Gastroesophageal sphincter (tissue), 4 donors: ENCODE measurements around the gene STK40. TPM values are rescaled to one million over a fixed set of nuclear protein-coding genes. Genes with fewer than 3 reads are reported as not detected.
A peak's percentile ranks its signal among the peaks of the same experiment; 100 is the strongest.

Source experiments
- ATAC-seq: fragments of 150-250 bp; one replicate; pipeline ENCODE4 v1.9.1; 2016; ENCODE audit warnings: mild to moderate bottlenecking, moderate library complexity
- H3K27ac ChIP-seq, 4 donors: fragments of 200-600 bp; sonication (generic) in 3 of 4; 1 replicate in 3 of 4; 2 replicates in 1 of 4; pipeline ENCODE4 v1.5.1; 2016 to 2019
- H3K27me3 ChIP-seq: fragments of 200-600 bp; sonication (generic); one replicate; pipeline ENCODE4 v1.5.1; 2019
- H3K36me3 ChIP-seq, 2 donors: fragments of 200-600 bp; sonication (generic); one replicate each; pipeline ENCODE4 v1.5.1; 2019; ENCODE audit warnings: control low read depth in 1 of 2
- H3K4me1 ChIP-seq, 3 donors: fragments of 200-600 bp; sonication (generic); 1 replicate in 2 of 3; 2 replicates in 1 of 3; pipeline ENCODE4 v1.5.1; 2016 to 2019; ENCODE audit warnings: control low read depth in 2 of 3
- H3K4me3 ChIP-seq, 2 donors: fragments of 200-600 bp; sonication (generic); one replicate each; pipeline ENCODE4 v1.5.1; 2019; ENCODE audit warnings: mild to moderate bottlenecking in 1 of 2, moderate library complexity in 1 of 2
- H3K9me3 ChIP-seq, 3 donors: fragments of 200-600 bp; sonication (generic); one replicate each; pipeline ENCODE4 v1.5.1; 2017 to 2019; ENCODE audit warnings: control low read depth in 2 of 3
- CTCF ChIP-seq, 4 experiments: fragments of 200-600 bp in 2 of 4; fragments of 450-650 bp in 2 of 4; sonication (generic) in 1 of 4; IDR thresholded peaks; one replicate each; pipeline ENCODE4 v1.5.1; 2017 to 2019; ENCODE audit warnings: antibody characterized with exemption in 4 of 4, mild to moderate bottlenecking in 2 of 4, moderate library complexity in 2 of 4
- EP300 ChIP-seq: sonication (generic); formaldehyde crosslinking; IDR thresholded peaks from one replicate; pipeline ENCODE4 v1.6.1; 2017; ENCODE audit warnings: antibody characterized with exemption, mild to moderate bottlenecking
- POLR2A ChIP-seq, 2 donors: fragments of 450-650 bp; IDR thresholded peaks; one replicate each; pipeline ENCODE4 v1.6.1; 2017; ENCODE audit warnings: antibody characterized with exemption in 2 of 2, mild to moderate bottlenecking in 2 of 2, moderate library complexity in 1 of 2
- POLR2AphosphoS5 ChIP-seq: sonication (generic); formaldehyde crosslinking; IDR thresholded peaks from one replicate; pipeline ENCODE4 v1.6.1; 2017; ENCODE audit warnings: antibody characterized with exemption
- WGBS, 2 donors: methylation state at CpG; one replicate each; pipeline ENCODE4 v1.1.5; 2018; ENCODE audit warnings: low coverage in 1 of 2; 5-methylcytosine and 5-hydroxymethylcytosine counted together
- total RNA-seq, 4 donors: library from RNA; depleted of rRNA; stranded (reverse); fragments of >200 nt; gene quantifications; one replicate each; pipeline ENCODE4 v1.1.0, GENCODE V29; 2016

STK40 gene
- total RNA-seq, 4 donors from 2014 or later, result 39.2 to 127 (median 68.6) TPM

- TF ChIP-seq CTCF (IDR thresholded peaks at IDR 0.05) (no peak), POLR2A (IDR thresholded peaks at IDR 0.05) (no peak), POLR2AphosphoS5 (no peak), EP300 (no peak)
- Histone ChIP-seq H3K4me3 (no peak overlapping the region), H3K27me3 (no peaks in the 10 kb centered on the region), H3K9me3 (no peaks in the 10 kb centered on the region), H3K27ac (no peak overlapping the region), H3K36me3 (no peaks in the 10 kb centered on the region), H3K4me1 (no peaks in the 10 kb centered on the region)
- no CpG with 5 or more reads among the region's 1 CpG for WGBS, 2 donors
- ATAC-seq, result no peak
Measured at GRCh38 chr1:36406440-36406839, 20.7 kb upstream of the STK40 start.

GRCh38 chr1:36402504-36402890, 16.8 kb upstream of the STK40 start:
- Histone ChIP-seq H3K4me3 (no peak overlapping the region), H3K27ac (no peak overlapping the region), H3K36me3 (no peaks in the 10 kb centered on the region), H3K9me3 (no peaks in the 10 kb centered on the region), H3K4me1 (peaks cover 0 to 7% (median 0%) of the 10 kb centered on the region in 3 donors), H3K27me3 (no peaks in the 10 kb centered on the region)
- TF ChIP-seq POLR2A (IDR thresholded peaks at IDR 0.05) (no peak), CTCF (IDR thresholded peaks at IDR 0.05) (no peak), POLR2AphosphoS5 (no peak), EP300 (no peak)
- ATAC-seq, result no peak
- 84 to 90% methylated on average over 4 of the region's 4 CpGs for WGBS, 2 donors

- H3K9me3 ChIP-seq, result no peaks in the 10 kb centered on the region
- H3K36me3 ChIP-seq, result no peaks in the 10 kb centered on the region
- no peak for ATAC-seq
- peaks cover 0 to 10% (median 0%) of the 10 kb centered on the region in 3 donors for H3K4me1 ChIP-seq
- H3K27me3 ChIP-seq, result no peaks in the 10 kb centered on the region
- TF ChIP-seq POLR2AphosphoS5 (no peak), EP300 (no peak), CTCF (IDR thresholded peaks at IDR 0.05) (no peak), POLR2A (IDR thresholded peaks at IDR 0.05) (no peak)
- peak overlapping the region in 1 of 2 donors; percentile 29 for H3K4me3 ChIP-seq
- WGBS, 2 donors, result 100% methylated on average over 2 to 3 of the region's 12 CpGs
- H3K27ac ChIP-seq, result peak overlapping the region in 1 of 4 donors; percentile 53
Measured at GRCh38 chr1:36401602-36402503, 16.1 kb upstream of the STK40 start.

GRCh38 chr1:36400825-36401601, 15.3 kb upstream of the STK40 start:
- Histone ChIP-seq H3K36me3 (no peaks in the 10 kb centered on the region), H3K9me3 (no peaks in the 10 kb centered on the region), H3K27me3 (no peaks in the 10 kb centered on the region), H3K4me1 (peaks cover 0 to 18% (median 6%) of the 10 kb centered on the region in 3 donors), H3K4me3 (peak overlapping the region in 1 of 2 donors; percentile 29), H3K27ac (peak overlapping the region in 1 of 4 donors; percentile 53)
- WGBS, 2 donors, result 60 to 82% methylated on average over 3 to 7 of the region's 22 CpGs
- peak; percentile 55 for ATAC-seq
- peak; percentile 25 for TF ChIP-seq POLR2AphosphoS5
- peak; percentile 12 to 36 for TF ChIP-seq POLR2A (IDR thresholded peaks at IDR 0.05)
- no peak for TF ChIP-seq EP300

GRCh38 chr1:36400514-36400824, 14.7 kb upstream of the STK40 start:
- Histone ChIP-seq H3K4me3 (no peak overlapping the region), H3K36me3 (no peaks in the 10 kb centered on the region), H3K27me3 (no peaks in the 10 kb centered on the region), H3K9me3 (no peaks in the 10 kb centered on the region), H3K27ac (peak overlapping the region in 1 of 4 donors; percentile 53), H3K4me1 (peaks cover 0 to 24% (median 6%) of the 10 kb centered on the region in 3 donors)
- TF ChIP-seq EP300, result no peak
- no peak for TF ChIP-seq POLR2A (IDR thresholded peaks at IDR 0.05)
- ATAC-seq, result no peak
- 86% methylated on average over 5 of the region's 10 CpGs; no CpG with 5 or more reads in 1 of the 2 donors for WGBS, 2 donors
